HTERT RPE-1 (cell line): ENCODE results near the gene CD274.
"Not testable (repeated sequence)": the region's sequence is repeated elsewhere in the genome, so short reads cannot be mapped to it uniquely, and the experiment has no call there.

ENCODE experiments used
- in situ Hi-C: fragments of 300-500 bp; cut with MboI; formaldehyde crosslinking; loops from 4 replicates; pipeline ENCODE4 v1.14.3; 2020; ENCODE audit warnings: low sequenced_read_pairs

CD274 gene

DNA sequence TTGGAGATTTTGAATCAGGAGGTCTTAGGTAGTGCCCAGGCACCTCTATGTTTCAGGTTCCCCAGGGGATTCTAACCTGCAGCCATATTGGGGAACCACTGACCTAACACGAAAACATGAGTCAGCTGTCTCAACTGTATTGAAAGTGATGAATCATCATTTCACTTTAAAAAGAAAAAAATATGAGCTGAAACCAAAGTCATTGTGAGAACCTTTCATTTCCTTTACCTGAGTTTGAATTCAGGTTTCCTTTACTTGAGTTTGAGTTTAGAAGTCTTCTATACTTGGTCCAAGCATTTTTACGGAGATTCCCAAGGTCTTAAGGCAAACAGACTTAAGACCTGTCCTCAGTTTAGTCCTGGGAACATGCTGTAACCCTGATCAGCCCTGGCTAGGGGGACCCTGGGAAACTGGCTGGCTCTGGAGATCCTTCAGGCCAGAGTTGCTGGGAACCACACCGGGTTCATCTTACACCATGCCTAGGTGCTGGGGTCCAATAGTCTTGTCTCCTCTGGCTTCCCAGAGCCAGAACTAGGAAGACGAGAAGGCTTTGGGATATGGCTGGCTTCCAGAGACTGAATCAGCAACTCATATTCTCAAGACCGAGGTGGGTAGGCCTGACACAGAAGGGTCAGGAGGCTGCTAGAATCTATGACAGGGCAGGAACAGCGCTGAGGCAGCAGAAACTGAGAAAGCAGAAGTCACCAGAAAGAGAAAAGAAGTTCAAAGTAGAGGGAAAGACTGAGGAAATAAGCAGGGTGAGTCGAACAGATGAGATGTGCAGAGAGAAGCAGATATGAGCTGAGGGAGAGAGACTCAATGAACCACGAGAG, 43.6 kb downstream of the CD274 start:
- in situ Hi-C loops, result no loop called here

DNA sequence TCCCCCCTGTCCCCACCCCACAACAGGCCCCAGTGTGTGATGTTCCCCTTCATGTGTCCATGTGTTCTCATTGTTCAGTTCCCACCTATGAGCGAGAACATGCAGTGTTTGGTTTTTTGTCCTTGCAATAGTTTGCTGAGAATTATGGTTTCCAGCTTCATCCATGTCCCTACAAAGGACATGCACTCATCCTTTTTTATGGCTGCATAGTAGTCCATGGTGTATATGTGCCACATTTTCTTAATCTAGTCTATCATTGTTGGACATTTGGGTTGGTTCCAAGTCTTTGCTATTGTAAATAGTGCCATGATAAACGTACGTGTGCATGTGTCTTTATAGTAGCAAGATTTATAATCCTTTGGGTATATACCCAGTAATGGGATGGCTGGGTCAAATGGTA, 44.4 kb downstream of the CD274 start:
- in situ Hi-C loops, result not testable (repeated sequence)

DNA sequence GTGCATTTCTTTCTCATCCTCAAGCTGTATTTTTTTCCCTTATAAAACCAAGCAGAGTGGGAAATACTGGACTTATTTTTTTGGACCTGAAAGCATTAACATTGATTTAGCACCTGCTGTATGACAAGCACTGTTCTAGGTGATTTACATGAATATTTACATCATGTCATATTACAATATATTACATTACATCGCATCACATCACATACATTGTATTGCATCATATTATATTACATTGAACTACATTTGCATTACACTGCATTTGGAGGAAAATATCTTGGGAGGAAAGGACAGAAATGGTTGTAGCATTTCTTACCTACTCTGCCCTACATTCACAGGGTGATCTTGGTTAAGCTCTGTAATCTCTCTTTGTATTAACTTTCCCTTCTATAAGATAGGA, 48.8 kb downstream of the CD274 start:
- in situ Hi-C loops, result no loop called here

DNA sequence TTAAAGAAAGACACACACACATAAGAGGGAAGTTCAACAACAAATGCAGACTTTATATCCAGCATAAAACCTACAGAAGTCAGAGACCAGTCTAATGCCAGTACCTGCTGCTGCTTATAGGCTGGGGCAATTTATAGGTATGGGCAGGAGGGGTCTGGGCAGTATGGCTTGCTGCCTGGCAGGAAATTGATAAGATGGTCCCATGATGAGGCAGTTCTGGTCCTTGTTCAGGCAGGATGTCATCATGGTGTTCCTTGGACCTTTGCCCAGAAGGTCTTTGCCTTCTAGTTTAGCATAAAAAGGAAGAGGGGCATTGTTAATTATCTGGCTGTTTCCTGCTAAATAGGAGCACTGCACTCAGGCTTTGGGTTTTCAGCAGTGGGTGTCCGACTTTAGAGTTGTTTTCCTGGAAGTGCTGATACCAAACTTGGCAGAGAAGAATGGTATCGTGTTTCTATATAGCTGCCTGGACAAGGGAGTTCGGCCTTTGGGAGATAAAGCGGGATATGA, 49.6 kb downstream of the CD274 start:
- in situ Hi-C loops, result no loop called here

DNA sequence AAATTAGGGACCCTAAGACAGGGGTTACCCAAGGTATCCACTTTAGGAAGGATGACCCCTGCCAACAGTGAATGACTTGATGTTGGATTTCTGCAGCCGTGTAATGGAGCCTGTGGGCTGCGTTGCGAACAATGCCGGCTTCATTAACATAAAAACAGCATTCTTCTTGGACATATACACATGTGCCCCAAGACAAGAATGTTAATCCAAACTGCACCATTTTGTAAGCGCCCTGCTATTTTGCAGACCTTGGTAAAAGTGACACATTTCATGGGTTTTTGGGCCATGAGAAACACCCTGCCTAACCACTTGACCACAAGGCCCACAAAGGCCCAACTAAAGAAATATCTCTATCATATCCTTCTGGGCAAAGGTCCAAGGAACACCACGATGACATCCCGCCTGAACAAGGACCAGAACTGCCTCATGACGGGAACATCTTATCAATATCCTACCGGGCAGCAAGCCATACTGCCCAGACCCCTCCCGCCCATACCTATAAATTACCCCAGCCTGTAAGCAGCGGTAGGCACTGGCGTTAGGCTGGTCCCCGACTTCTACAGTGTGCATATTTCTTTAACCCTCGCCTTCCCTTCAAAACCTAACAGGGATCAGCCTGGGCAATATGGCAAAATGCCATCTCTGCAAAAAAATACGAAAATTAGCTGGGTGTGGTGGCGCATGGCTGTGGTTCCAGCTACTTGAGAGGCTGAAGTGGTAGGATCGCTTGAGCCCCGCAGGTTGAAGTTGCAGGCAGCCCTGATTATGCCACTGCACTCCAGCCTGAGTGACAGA, 50.3 kb downstream of the CD274 start:
- in situ Hi-C loops, result no loop called here

DNA sequence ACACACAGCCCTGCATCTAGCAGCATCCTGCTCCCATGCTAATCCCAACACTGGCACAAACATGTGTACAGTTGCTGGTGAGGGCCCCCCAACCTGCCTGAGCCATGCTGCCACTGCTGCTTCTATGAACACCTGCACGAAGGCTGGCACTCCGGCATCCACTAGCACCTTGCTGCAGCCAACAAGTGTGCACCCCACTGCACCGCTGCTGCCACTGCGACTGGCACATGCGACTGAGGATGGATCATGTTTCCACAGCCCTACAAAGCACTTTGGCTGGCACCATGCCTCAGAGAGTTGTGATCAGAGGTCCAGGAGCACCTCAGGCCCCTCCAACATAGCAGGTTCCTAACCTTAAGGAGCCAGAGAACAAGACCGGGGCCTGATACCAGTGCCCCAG, 52.2 kb downstream of the CD274 start:
- in situ Hi-C loops, result no loop called here

DNA sequence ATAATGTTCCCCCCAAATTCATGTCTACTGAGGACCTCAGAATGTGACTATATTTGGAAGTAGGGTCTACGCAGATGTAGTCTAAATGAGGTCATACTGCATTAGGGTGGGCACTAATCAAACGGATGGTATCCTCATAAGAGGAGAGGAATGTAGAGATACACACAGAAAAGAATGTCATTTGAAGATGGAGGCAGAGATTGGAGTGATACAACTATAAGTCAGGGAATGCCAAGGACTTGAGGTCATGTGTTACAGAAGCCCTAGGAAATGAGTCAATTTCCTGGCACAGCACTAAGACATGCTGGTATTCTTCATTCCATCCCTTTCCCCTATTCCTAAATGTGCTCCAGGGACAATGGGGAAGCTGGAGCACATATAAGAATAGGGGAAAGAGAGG, 59.2 kb downstream of the CD274 start:
- in situ Hi-C loops, result no loop called here

DNA sequence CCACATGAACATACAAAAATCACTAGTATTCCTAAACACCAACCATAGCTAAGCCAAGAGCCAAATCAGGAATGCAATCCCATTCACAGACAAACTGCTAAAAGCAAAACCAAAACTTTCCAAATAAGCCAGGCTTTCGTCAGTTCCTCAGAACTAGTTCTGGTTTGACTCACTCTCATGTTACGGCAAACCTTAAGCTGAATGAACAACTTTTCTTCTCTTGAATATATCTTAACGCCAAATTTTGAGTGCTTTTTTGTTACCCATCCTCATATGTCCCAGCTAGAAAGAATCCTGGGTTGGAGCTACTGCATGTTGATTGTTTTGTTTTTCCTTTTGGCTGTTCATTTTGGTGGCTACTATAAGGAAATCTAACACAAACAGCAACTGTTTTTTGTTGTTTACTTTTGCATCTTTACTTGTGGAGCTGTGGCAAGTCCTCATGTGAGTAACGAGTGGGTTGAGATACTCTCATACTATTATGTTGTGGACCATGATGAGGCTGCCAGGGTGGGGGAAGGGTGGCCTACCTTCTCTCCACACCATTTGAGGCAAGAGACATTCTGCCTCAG, 60.1 kb downstream of the CD274 start, which contains the start of gene PDCD1LG2:
Gene PDCD1LG2 (plus strand): TSS at position 172 of the 572 bp plus-strand sequence. CDS start 12,016 bp downstream, outside the sequence.
- in situ Hi-C loops, result no loop called here

DNA sequence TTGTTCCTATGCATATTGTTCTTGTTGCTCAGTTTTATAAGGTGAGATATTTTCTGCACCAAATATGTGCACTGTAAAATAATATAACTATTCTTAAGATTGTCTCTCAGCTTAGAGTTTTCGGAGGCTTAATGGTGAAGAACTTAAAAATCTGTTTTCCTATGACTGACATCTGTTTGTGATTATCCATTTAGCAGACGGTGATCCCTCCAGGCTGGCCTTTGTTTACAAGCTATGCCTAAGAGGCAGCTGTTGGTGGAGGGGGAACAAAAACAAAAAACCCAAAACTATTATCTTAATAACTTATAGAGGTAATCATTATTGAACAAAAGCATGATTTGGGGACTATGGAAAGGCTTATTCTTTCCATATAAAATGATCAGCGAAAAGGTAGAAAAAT, 60.6 kb downstream of the CD274 start:
- in situ Hi-C loops, result no loop called here

DNA sequence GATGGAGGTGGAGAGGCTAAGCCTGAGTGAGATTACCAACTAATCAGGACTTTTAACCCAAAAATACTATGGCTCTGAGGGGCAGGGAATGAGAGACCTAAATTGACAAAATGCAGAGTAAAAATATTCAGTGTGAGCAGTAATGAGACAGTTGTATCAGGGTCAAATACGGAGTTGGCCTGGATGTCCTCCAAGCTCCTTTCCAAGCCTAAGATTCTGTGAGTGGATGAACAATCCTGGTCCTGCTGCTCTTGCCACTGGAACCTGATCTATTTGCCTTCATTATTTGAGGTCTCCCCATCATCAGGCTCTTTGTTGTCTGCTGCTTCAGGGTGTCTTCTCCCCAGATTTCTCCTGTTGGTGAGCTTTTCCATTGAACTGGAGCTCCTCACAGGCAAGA, 61.1 kb downstream of the CD274 start:
- in situ Hi-C loops, result no loop called here

DNA sequence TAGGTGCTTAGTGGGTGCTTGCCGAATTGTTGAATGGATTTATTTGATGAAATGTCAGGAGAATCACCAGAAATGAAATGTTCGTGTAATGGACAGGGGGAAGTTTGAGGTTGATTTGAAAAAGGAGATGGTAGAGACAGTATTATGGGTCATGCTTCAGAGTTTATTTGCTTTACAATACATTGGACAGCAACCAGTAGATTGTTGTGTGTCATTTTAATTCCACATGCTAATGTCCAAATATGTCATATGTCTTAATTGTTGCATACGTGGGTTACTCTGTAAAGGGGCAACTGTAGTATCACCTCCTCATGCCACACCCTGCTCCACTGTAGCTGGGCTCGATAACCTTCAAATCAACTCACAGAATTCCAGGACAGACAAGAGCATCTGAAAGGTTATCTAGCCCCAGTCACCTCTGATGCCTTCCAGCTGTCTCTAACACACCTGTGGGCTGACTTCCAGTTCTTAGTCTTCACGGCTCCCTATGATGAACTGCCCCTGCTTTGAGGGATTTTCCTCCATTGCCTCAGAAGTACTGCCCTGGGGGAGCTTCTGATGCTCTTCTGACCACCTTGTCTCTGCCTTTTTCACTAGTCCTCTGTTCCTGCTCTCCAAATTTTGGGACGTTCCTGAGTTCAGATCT, 61.7 kb downstream of the CD274 start:
- in situ Hi-C loops, result no loop called here

DNA sequence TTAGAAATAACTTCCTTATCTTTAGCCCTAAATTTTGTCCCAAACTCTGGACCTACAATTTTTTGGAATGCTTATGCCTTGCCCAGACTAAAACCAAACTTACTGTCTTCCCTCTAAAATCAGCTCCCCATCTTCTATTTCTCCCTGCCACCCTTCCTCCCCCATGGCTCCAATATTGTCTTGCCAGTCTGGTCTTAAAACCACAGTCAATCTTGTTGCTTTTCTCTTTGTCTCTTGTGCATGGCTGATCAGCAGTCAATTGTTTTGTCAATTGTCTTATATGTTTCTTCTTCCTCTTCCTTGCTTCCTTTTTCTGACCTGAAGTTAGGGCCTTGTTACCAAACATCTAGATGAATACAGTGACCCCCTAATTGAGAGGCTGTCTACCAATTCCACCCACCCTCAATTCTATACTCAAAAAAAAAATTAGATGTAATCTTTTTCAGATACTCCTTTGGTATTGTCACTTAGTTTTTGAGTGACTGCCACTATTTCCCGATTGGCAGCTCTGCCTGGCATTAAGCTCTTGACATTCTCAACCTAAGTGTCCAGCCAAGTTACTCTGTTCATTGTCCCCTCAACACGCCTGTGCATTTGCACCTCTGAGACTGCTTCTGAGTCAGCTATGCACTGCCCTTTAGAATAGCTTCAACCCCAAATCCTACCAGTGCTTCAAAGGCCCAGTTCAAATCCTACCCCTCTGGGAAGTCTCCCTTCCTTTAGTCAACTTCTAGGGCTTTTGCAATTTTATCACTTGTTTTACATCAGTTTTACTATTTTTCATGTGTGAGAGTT, 62.5 kb downstream of the CD274 start:
- in situ Hi-C loops, result no loop called here

DNA sequence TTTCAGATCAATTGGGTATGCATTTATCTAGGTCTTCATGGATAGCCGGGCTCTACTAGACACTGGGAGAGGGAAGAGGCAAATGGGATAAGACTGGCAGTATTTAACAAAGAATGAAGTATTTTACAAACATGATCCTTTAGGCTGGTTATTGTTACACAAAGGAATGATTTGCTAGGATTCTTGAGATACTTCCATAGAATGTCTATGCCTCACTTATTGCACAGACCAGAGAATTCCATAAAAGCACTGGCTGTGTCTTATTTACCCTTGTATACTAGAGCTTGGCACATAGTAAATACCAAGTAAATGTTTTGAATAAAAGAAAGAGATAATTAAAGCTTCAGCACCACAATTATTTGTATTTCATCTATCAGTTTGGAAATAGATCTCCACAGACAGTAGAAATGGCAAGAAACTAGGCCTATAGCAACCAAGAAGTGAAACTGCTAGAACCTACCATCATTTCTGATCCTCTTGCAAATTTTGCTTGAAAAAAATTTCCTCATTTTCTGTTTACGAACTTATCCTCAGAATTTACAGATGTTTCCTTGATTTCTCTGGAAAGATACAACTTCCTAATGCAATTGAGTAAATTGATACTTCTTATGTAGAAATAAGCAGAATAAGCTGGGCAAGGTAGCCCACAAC, 63.7 kb downstream of the CD274 start:
- in situ Hi-C loops, result no loop called here

DNA sequence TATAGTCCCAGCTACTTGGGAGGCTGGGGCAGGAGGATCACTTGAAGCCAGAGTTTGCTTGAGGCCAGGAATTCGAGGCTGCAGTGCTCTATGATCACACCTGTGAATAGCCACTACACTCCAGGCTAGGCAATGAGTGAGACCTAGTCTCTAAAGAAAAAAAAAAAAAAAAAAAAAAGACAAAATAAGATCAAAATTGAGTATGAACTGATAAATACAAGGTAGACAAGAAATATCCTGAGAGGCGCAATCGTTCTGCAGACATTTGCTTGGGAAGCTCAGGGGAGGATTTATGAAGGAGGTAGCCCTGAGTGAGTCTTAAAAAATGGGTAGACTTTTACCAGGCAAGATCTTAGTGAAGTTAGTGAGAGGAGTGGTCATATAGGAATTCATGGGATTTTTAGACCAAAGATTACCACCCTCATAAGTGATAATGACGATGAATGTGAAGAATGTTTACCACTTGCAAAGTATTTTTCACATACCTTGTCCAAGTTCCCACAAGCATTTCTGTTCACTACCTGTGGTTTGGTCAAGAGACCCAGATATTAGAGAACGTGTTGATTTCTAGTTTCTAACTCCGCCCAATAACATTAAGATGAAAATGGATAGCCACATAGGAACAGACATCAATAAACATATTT, 64.4 kb downstream of the CD274 start:
- in situ Hi-C loops, result no loop called here

DNA sequence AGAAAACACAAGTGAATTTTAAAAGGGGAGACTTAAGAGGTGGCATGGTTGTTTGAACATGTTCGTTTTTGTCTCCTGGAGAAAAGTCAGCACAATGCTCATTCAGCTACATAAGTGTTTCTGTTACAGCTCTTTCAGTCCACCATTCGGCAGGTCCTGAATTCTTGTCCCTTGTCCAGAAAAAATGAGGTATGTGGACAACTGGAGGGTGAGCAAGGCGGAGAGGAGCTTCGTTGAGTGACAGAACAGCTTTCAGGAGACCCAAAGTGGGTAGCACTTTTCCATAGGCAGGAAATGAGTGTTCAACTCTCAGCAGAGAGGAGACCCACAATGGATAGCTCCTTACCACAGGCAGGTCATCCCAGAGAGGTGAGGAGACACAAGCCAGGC, 64.9 kb downstream of the CD274 start:
- in situ Hi-C loops, result no loop called here

DNA sequence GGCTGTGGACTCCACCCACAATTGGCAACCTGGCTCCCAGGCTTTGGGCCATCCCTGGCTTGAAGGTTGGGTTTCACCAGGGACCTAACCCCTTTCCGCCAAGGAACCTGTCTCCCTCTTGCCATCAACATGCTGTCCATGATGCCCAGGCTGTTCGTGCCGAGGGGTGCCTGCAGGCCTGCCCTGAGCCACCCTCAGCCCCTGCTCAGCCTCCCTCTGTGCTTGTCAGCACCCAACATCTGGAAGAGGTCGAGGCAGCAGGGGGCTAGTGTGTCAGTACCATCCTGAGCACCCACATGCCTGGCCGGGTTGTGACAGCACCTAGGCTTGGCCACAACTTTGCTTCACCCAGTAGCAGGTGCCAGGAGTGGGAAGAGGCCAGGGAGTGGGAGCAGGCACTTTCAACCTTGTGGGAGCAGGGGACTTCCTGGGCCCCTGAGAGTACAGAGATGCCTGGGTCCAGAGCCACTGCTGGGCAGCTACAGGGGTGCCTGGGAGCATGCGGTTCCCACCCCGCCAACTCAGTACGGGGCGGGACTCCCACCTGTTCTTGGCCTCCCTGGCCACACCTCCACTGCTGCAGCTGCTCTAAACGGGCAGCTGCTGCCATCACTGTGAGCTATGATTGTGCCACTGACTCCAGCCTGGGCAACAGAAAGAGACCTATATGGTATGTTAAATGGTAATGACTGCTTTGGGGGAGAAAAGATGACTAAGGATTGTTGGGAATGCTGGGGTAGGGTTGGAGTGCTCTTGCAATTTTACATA, 66.3 kb downstream of the CD274 start:
- in situ Hi-C loops, result no loop called here

DNA sequence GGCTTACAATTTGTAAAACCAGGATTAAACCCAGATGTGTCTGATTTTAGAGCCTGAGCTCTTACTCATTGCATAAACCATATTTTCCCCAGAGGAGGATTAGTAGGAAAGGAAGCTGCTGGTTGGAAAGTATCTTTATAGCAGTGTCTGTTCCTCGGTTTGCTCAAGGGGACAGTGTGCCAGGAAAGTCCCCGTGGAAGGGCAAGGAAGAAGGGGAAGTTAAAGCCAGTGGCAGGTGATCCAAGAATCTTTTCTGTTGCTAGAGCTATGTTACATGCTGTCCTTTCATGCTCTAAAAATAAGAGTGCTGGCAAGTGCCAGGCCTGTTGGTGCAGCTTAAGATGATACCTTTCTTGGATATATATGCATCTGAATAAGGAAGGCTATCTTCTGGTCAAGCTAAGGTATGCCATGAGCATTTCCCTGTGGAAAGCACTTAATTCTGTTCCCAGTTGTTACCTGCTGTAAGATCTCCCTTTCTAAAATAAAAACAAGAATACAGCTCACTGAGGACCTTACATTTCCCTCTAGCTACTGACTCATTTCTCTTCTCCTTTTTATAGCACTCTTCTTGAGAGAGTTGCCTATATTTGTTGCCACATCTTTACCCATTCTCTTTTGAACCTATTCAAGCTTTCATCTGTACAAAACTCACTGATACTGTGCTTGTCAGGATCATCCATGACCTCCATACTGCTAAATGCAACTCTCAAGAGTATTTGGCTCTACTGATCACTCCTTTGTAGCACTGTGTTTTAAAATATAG, 68.0 kb downstream of the CD274 start:
- in situ Hi-C loops, result no loop called here

DNA sequence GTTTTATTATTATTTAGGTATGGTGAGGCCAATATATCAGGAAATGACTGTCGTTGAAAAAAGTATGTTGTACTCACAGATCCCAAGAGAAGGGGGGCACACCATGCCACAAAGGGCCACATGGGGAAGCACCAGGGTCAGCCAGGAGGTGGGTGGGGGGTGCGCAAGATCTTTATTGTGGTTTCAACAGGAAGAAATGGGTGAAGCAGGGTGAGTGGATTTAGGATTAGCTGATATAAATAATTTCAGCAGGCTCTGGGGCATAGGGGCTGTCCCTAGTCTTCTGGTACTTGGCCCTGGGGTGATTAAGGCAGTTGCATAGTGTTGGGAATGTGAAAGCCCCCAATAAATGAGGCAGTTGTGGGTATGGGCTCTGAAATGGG, 68.6 kb downstream of the CD274 start:
- in situ Hi-C loops, result no loop called here
